ENCODE data around the gene DIAPH1.

DIAPH1 gene

DNA sequence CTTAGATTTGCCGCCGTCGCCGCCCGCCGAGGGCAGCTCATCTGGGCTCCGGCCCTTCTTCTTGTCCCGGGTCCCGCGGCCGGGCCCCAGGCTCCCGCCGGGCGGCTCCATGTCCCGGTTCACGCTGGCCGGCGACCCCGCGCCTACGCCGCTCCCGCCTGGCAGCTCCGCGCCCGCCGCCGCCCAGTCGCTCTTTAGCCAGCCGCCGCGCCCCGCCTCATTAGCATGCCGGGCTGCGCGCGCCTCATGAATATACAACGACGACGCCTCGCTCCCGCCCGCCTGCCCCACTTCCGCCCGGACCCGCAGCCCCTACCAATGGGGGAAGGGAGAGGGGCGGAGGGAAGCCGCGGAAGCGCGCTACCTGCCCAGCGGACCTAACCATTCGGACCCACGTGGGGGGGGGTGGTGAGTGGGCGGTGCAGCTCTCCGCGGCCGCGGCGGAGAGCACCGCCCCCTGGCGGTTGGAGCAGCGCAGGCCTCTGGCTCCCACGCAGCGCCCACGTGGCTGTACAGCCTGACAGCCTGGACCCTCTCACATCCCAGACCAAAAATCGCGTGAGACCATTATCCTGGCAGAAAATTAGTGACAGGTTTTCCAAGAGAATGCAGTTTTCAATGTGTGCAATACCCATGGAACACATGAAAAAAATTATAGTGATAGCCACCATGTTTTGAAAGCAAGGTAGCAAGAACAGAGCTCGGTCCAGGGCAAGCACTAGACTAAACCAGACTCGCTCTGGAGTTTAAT is at the start of gene DIAPH1:
Gene DIAPH1 (minus strand): TSS at position 197 of the 751 bp plus-strand sequence. CDS start 86 bp downstream, at position 111.
- H3K36me3 Mint-ChIP-seq, result peaks cover 11% of the 10 kb centered on the region
- peak within 1 kb of the TSS; percentile 99 for H3K4me3 Mint-ChIP-seq
- H3K27ac Mint-ChIP-seq, result peak within 1 kb of the TSS; percentile 96
- no peaks in the 10 kb centered on the region for H3K27me3 Mint-ChIP-seq
- H3K4me1 Mint-ChIP-seq (ENCODE audit: low read depth), result peaks cover 53% of the 10 kb centered on the region
- H3K9me3 Mint-ChIP-seq (ENCODE audit: low read depth), result no peaks in the 10 kb centered on the region

DNA sequence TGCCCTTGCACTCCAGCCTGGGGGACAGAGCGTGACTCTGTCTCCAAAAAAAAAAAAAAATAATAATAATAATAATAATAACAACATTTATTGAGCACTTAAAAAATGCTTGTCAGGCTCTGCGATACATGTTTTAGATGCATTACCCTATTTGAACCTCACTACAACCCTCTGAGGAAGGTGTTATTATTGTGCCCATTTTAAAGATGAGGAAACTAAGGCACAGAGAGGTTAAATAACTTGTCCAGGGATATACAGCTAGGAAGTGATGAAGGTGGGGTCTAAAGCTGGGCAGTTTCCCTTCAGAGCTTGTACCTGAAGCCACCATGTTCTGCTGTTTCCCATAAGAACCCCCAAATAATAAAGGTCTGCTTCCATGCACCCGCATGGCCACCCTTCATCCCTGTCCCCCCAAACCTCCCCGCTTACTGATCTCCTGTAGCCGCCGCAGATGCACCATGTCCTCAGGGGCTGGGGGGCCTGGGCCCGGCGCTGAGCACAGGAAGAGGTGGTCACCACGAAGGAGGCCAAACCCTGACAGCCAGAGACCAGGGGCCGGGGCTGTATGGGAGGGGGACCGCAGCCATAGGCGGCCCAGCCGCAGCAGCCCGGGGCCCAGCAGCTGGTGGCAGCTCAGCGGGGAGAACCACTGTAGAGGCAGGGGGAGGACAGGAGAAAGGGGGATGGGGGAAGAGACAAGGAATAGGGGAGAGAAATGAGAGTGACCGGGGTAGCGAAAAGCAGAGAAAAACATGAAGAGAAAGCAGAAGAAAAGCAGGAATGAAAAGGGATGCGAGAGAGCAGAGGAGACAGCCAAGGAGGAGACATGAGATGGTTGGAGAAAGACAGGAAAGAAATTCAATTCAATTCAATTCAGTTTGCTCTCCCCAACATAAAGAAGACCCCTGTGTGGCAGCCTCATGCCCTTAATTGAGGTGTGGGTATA is 47.5 kb upstream of the DIAPH1 start:
- no peak overlapping the region for H3K4me3 Mint-ChIP-seq
- peaks cover 3% of the 10 kb centered on the region for H3K4me1 Mint-ChIP-seq (ENCODE audit: low read depth)
- H3K27ac Mint-ChIP-seq, result no peak overlapping the region
- no peaks in the 10 kb centered on the region for H3K36me3 Mint-ChIP-seq
- no peaks in the 10 kb centered on the region for H3K9me3 Mint-ChIP-seq (ENCODE audit: low read depth)
- no peaks in the 10 kb centered on the region for H3K27me3 Mint-ChIP-seq

DNA sequence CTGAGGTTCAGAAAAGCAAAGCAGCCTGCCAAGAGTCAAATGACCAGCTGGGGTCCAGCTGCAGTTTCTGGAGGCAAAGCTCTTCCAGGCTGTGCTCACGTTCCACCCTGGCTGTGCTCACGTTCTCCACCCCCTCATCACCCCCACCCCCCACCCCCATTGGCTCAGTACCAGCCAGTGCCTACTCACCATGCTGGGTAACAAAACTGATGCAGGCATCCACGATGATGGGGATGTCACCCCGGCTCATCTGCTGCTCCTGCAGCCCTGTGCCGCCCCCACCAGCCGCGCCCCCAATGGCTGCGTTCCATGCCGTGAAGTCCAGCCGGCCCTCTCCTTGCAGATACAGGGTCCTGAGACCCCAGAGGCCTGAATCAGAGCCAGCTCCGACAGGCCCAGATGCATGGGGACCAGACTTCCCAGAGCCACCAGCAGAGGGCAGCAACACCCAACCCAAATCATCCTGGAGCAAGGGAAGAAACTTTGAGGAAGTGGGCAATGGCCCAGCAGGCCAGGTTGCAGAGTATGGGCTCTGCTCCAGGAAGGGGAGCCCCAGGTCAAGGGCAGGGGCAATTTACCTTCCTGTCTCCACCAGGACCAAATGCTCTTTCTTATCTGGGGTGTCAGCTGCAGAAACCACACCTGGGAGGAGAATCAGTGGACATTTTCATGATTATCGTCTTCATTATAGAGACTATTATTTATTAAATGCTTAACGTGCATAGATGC is 46.1 kb upstream of the DIAPH1 start:
- Mint-ChIP-seq H3K27ac (no peak overlapping the region), H3K4me3 (no peak overlapping the region)

DNA sequence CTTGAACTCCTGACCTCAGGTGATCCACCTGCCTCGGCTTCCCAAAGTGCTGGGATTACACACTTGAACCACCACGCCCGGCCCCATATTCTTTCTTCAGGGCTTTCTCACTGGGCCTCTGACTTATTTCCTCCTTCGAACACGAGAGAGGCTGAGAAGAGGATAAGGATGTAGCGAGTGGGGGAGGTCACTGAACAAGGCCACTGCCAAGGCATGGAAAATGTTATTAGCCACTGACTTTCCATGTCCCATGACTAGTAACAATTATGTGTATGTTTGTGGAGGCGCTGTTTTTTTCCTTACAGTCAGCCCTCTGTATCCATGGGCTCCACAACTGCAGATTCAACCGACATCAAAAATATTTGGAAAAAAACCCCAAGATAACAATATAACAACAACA is 44.7 kb upstream of the DIAPH1 start:
- no peaks in the 10 kb centered on the region for H3K36me3 Mint-ChIP-seq
- peaks cover 3% of the 10 kb centered on the region for H3K4me1 Mint-ChIP-seq (ENCODE audit: low read depth)
- H3K27ac Mint-ChIP-seq, result no peak overlapping the region
- no peaks in the 10 kb centered on the region for H3K27me3 Mint-ChIP-seq
- no peaks in the 10 kb centered on the region for H3K9me3 Mint-ChIP-seq (ENCODE audit: low read depth)
- no peak overlapping the region for H3K4me3 Mint-ChIP-seq

More for the DNA sequence above, 46.1 kb upstream of the DIAPH1 start:
- Mint-ChIP-seq H3K9me3 (ENCODE audit: low read depth) (no peaks in the 10 kb centered on the region), H3K36me3 (no peaks in the 10 kb centered on the region), H3K4me1 (ENCODE audit: low read depth) (peaks cover 3% of the 10 kb centered on the region), H3K27me3 (no peaks in the 10 kb centered on the region)

DNA sequence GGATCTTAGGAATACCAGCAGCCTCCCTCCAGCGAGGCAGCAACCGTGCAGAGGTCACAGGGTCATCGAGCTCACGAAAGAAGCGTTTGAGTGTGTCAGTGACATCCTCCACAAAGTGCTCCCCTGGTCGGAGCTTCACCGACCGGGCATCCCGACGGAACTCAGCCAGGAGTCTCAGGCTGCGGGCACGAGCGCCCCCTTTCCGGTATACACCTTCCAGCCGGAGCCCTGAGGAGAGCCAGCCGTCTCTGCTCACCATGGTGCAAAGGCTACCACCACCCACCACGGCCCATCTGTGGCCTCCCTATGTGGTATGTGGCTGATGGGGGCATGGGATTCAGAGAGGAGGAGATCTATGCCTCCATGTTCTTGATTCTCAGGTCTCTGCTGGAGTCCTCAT is 43.2 kb upstream of the DIAPH1 start:
- H3K36me3 Mint-ChIP-seq, result peaks cover 3% of the 10 kb centered on the region
- H3K27ac Mint-ChIP-seq, result no peak overlapping the region
- H3K27me3 Mint-ChIP-seq, result no peaks in the 10 kb centered on the region

GRCh38 chr5:141657937-141658545 is 39.2 kb upstream of the DIAPH1 start:
- H3K36me3 Mint-ChIP-seq, result peaks cover 3% of the 10 kb centered on the region
- no peaks in the 10 kb centered on the region for H3K27me3 Mint-ChIP-seq
- no peak overlapping the region for H3K27ac Mint-ChIP-seq
- peaks cover 2% of the 10 kb centered on the region for H3K4me1 Mint-ChIP-seq (ENCODE audit: low read depth)
- no peak overlapping the region for H3K4me3 Mint-ChIP-seq
- H3K9me3 Mint-ChIP-seq (ENCODE audit: low read depth), result no peaks in the 10 kb centered on the region

More for the DNA sequence above, 43.2 kb upstream of the DIAPH1 start:
- Mint-ChIP-seq H3K4me1 (ENCODE audit: low read depth) (peaks cover 3% of the 10 kb centered on the region), H3K4me3 (no peak overlapping the region), H3K9me3 (ENCODE audit: low read depth) (no peaks in the 10 kb centered on the region)

GRCh38 chr5:141657404-141657803 is 38.6 kb upstream of the DIAPH1 start:
- Mint-ChIP-seq H3K4me1 (ENCODE audit: low read depth) (peaks cover 6% of the 10 kb centered on the region), H3K36me3 (peaks cover 3% of the 10 kb centered on the region), H3K9me3 (ENCODE audit: low read depth) (no peaks in the 10 kb centered on the region), H3K27ac (no peak overlapping the region), H3K4me3 (no peak overlapping the region), H3K27me3 (no peaks in the 10 kb centered on the region)

DNA sequence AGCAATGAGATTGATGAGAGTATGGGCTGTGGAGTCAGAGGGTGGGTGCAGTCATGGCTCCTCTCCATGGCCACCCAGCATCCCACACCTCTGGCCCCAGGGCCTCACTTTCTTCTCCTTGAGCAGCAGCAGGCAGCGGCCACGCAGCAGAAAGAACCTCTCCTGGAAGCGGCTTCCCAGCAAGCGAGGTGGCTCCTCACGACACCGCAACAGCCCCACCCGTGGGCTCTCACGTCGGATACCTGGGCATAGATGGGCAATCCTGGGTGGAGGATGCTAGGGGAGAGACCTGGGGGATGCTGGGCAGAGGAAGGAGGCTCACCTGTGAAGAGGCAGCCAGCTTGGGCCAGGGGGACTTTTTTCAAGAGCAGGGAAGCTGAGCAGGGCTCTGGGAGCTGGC is 37.6 kb upstream of the DIAPH1 start:
- Mint-ChIP-seq H3K4me1 (ENCODE audit: low read depth) (peaks cover 16% of the 10 kb centered on the region), H3K27me3 (no peaks in the 10 kb centered on the region), H3K27ac (no peak overlapping the region), H3K9me3 (ENCODE audit: low read depth) (no peaks in the 10 kb centered on the region), H3K4me3 (no peak overlapping the region), H3K36me3 (peaks cover 3% of the 10 kb centered on the region)

DNA sequence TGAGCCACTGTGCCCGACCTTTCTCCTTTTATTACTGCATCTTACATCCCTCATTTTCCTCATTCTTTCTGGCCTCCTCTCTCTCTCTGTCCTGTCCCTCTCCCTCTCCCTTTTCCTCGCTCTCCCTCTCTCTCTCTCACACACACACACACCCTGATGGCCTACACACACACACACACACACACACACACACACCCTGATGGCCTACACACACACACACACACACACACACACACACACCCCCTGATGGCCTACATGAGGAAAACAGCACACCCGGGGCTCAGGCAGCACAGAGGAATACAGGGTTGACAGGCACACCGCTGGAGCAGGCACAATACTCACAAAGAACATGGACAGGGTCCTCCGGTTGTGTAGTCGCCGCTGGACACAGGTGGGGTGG is 36.2 kb upstream of the DIAPH1 start:
- Mint-ChIP-seq H3K4me3 (no peak overlapping the region), H3K4me1 (ENCODE audit: low read depth) (peaks cover 24% of the 10 kb centered on the region), H3K27me3 (no peaks in the 10 kb centered on the region), H3K9me3 (ENCODE audit: low read depth) (no peaks in the 10 kb centered on the region), H3K36me3 (peaks cover 3% of the 10 kb centered on the region), H3K27ac (no peak overlapping the region)

DNA sequence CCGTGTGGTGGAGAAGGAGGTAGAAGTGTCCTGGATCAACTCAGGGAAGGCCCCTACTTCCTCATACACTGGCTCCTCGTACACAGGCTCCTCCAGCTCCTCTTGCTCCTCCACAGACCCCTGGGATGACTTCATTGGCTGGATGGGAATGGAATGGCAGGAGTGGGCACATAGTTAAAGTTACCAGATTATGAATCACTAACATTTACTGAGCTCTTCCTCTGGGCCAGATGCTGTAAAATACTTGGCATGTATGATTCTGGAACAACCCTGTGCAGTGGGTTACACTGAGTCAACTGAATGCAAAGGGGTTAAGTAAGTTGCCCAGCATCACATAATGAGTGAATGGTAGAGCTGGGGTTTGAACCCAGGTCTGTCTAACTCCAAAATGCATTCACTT is 35.5 kb upstream of the DIAPH1 start:
- Mint-ChIP-seq H3K4me3 (no peak overlapping the region), H3K27ac (no peak overlapping the region), H3K27me3 (no peaks in the 10 kb centered on the region), H3K36me3 (peaks cover 3% of the 10 kb centered on the region), H3K9me3 (ENCODE audit: low read depth) (no peaks in the 10 kb centered on the region), H3K4me1 (ENCODE audit: low read depth) (peaks cover 32% of the 10 kb centered on the region)

DNA sequence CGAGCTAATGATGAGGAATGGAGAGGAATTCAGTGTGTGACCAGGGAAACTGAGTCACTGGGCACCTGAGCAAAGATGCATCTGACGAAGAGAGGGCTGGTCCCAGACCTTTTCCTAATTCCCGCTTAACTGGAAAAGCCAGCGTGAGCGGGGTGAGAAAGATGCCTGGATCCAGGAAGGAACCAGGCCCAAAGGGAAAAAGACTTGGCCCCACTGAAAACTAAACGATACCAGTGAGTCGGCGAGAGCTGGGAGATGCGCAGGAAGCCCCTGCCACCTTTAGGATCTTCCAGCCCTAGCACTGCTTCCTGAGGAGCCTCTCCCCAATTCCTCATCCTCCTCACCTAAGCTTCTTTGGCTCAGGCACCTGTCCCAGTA is 32.9 kb upstream of the DIAPH1 start:
- Mint-ChIP-seq H3K4me3 (peak overlapping the region; percentile 94), H3K4me1 (ENCODE audit: low read depth) (peaks cover 41% of the 10 kb centered on the region), H3K9me3 (ENCODE audit: low read depth) (no peaks in the 10 kb centered on the region), H3K27ac (peak overlapping the region; percentile 90), H3K36me3 (no peaks in the 10 kb centered on the region), H3K27me3 (no peaks in the 10 kb centered on the region)

DNA sequence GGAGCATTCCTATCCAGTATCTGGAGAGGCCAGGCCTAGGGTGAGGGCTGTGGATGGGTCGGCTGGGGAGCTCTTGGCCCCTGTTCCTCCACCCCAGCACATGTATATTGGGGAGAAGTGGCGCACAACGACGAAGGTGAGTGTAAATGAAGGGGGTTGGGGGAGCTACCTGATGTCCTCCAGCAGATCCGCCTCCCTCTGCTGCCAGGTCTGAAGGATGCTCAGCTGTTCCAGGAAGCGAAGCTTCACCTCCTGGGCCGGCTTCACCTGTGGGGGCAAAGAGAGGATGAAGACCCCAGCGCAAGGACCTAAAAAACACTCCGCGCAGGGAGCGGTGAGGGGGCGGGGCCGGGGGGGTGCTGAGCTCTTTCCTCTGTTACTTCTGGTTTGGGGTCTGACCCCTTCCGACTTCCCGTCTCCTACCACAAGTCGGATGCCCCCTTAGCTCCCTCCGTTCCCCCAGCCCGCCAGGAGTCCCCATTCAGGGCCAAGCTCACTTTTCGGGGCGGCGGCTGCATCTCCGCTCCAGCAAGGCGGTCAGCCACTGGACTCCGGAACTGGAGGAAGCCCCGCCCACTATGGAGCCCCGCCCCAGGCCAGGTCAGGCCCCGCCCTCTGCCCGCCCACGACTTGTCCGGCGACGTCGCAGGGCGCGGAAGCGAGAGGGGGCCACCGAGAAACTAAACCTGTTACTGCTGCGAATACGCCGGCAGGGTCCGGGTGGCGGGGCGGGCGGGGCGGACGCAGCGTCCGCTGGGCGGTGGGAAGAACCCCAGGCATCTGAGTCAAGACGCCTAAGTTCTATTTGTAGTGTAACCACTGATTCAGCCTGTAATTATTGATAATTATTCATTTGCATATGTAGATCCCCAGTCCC is 32.3 kb upstream of the DIAPH1 start, which contains the start of gene FCHSD1:
Gene FCHSD1 (minus strand): TSS at position 568 of the 877 bp plus-strand sequence. CDS start 50 bp downstream, at position 518.
- peak within 1 kb of the TSS; percentile 90 for H3K27ac Mint-ChIP-seq
- no peaks in the 10 kb centered on the region for H3K9me3 Mint-ChIP-seq (ENCODE audit: low read depth)
- H3K36me3 Mint-ChIP-seq, result no peaks in the 10 kb centered on the region
- H3K4me3 Mint-ChIP-seq, result peak within 1 kb of the TSS; percentile 94
- H3K27me3 Mint-ChIP-seq, result no peaks in the 10 kb centered on the region
- H3K4me1 Mint-ChIP-seq (ENCODE audit: low read depth), result peaks cover 41% of the 10 kb centered on the region

GRCh38 chr5:141649972-141650371 is 31.2 kb upstream of the DIAPH1 start:
- Mint-ChIP-seq H3K27ac (peak overlapping the region; percentile 83), H3K27me3 (no peaks in the 10 kb centered on the region), H3K9me3 (ENCODE audit: low read depth) (no peaks in the 10 kb centered on the region)

More at GRCh38 chr5:141649972-141650371, 31.2 kb upstream of the DIAPH1 start:
- H3K4me1 Mint-ChIP-seq (ENCODE audit: low read depth), result peaks cover 41% of the 10 kb centered on the region
- H3K4me3 Mint-ChIP-seq, result peak overlapping the region; percentile 94
- no peaks in the 10 kb centered on the region for H3K36me3 Mint-ChIP-seq
